Uterus (tissue), 2 donors: ENCODE measurements around the gene SGCG.

Experiments
- CTCF ChIP-seq, 4 experiments: fragments of 200-600 bp in 2 of 4; fragments of 450-650 bp in 2 of 4; sonication (generic) in 2 of 4; IDR thresholded peaks; one replicate each; pipeline ENCODE4 v1.5.1; 2016 to 2019; ENCODE audit warnings: antibody characterized with exemption in 4 of 4, mild to moderate bottlenecking in 2 of 4, moderate library complexity in 1 of 4
- POLR2A ChIP-seq, 2 donors: fragments of 450-650 bp; IDR thresholded peaks; one replicate each; pipeline ENCODE4 v1.6.1; 2016; ENCODE audit warnings: antibody characterized with exemption in 2 of 2, mild to moderate bottlenecking in 1 of 2, moderate library complexity in 1 of 2

GRCh38 chr13:23141964-23142363, 38.8 kb upstream of the SGCG start:
- TF ChIP-seq CTCF (IDR thresholded peaks at IDR 0.05) (no peak), POLR2A (IDR thresholded peaks at IDR 0.05) (no peak)
